Fibroblast of skin of right quadriceps (primary cell): ENCODE results near the gene FBL.
"Not testable (repeated sequence)": the region's sequence is repeated elsewhere in the genome, so short reads cannot be mapped to it uniquely, and the experiment has no call there.

ENCODE experiments used
- DNase-seq: peaks from one replicate; pipeline ENCODE4 v3.0.0-alpha.2; 2013

Gene FBL

DNA sequence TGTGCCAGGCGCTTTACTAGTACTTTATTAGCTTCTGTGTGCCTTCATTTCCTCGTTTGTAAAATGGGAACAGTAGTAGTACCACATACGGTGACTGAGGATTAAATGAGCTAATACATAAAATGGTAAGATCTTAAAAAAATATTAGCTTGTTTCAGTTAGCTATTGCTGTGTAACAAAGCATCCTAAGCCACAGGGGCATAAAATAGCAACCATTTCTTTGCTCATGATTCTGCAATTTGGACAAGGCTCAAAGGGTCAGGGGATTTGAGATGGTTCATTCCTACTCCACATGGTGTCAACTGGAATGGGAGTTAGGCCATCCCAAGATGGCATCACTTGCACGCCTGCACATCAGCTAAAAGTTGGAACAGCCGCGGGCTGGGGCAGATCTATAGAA lies 25.5 kb downstream of the FBL start:
- no peak for DNase-seq

DNA sequence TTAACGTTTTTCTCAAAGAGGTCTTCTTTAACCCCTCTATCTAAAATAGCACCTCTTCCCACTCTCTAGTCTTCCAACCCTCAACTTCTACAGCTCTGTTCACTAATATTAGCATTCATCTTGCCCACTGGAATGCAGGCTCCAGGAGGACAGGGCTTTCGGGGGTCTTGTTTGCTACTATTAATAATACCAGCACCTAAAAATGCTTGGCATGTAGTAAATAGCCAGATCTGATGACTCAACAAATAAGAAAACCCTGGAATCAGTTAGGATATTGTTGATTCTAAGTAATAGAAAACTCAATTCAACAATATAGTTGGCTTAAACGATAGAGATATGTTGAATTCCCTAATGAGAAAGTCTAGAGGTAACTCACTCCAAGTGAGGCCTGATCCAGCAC lies 26.4 kb downstream of the FBL start:
- no peak for DNase-seq

DNA sequence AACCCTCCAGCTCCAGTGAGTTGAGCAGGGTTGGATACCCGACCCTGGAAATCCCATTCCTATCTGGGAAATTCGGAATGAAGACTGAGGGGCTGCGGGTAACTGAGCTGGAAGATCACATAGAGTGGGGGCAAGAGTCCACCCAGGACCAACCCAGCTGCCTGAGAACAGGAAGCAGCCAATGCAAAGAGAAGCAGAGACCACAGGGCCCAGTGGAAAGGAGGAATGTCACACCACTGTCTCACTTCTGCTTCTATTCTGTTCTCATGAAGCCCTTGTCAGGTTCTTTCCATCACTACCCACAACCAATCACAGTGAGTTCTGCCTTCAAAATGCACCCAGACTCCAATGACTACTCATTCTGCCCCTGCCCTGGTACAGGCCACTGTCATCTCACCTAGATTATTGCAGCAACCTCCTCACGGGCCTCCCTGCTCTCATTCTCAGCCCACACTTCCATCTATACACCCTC lies 27.5 kb downstream of the FBL start:
- no peak for DNase-seq

DNA sequence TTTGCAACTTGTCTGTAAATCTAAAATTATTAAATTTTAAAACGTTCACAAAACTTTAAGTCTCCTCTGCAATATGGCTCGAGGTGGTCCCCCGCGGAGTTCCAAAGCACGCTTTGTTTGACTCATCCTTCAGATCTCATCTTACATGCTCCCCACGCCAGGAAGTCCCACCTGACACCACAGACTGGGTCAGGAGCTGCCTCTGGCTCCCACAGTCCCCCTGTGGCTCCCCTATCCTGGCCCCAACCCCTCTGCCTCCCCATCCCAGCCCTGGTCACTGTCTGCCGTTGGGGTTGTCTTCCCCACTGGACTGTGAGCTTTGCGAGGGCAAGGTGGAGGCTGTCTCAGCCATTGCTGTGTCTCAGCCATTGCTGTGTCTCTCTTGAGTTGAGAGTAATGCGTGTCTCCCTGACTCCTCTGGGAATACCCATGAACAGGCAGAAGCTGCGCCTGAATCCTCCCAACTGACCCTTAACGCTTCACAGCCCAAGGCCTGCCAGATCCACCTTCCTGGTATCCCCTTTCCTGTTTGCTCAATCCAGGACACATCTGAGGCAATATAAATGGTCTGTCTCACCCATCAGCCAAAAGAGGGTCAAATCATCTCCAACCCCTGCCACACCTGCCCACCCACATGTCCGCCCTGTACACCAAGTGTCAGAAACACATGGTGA lies 28.2 kb downstream of the FBL start:
- DNase-seq = no peak

DNA sequence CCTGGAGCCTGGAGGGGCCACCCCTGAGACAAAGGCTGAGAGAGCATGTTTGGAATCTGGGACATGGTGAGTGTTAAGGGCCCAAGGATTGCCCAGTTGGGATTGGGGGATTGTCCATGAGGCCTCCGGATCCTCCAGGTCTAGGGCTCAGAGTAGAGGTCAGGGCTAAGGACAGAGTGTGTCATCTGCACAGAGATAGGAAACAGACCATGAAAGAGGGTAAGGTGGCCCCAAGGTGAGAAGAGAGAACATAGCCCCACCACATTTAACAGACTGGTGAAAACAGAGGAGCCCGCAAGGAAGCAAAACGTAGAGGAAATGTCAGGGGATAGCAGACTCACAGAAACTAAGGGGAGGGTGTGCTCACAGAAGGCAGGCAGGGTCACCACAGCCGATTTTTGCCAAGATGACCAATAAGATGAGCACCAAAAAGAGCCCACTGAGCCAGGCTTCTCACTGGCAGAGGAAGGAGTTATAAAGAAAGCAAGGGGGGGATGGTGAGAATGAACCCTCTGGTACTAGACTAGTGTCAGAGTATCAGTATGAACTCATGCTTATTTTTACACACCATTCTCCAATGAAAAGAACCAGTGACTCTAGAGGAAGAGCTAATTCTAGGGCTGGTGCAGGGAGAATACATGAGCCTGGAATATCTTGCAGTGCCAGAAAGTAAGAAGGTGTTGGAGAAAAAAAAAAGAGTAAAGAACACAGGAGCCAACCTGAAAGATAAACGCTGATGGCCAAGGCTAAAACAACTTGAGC lies 29.7 kb downstream of the FBL start:
- no peak for DNase-seq

DNA sequence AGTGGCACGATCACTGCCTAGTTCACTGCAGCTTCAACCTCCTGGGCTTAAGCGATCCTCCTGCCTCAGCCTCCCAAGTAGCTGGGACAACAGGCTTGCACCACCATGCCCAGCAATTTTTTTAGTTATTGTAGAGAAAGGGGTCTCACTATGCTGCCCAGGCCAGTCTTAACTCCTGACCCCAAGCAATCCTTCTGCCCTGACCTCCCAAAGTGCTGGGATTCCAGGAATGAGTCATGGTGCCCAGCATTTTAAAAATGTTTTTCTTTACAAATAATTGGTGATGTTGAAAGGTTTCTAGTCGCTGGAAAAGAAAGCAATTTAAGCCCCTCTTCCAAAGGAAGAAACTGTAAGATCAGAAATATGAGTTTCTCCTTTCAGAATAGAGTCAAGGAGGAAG lies 31.6 kb downstream of the FBL start:
- DNase-seq = no peak

DNA sequence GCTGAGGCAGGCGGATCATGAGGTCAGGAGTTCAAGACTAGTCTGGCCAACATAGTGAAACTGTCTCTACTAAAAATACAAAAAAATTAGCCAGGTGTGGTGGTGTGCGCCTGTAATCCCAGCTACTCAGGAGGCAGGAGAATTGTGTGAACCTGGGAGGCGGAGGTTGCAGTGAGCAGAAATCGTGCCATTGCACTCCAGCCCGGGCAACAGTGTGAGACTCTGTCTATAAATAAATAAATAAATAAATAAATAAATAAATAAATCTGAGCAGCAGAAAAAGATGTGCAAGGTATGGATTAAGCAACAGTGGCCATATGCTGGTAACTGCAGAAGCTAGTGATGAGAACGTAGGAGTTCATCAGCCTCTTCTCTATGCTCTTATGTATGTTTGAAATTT lies 32.1 kb downstream of the FBL start:
- not testable (repeated sequence) for DNase-seq

DNA sequence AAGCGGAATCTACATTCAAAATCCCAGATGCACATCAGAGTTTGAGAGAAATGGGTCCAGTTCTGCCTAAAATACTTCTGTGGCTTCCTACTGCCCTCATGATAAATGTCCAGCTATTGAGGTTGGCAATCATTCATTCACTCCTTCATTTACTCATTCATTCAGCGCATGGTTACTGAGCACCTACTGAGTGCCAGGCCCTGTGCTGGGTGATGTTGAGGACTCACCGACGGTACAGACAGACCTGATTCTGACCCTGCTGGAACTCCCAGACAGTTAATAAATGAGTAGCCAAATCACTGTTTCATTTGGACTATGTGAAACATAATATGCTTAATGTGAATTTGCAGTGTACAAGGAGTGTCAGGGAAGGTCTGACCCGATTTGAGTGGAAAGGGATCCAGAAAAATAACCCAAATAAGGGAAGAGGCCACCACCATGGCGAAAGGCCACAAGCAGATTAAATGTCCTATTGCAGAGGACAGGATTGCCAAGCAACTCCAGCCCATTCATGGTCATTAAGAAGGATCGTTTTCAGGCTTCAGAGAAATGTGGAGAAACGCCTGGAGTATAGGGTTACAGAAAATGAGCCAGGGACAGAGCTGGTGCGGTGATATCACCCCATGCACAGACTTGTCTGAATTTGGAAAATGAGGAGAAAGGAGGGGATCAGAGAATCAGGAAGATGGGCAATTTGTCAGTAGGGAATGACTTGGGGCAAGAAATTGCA lies 32.8 kb downstream of the FBL start:
- no peak for DNase-seq

DNA sequence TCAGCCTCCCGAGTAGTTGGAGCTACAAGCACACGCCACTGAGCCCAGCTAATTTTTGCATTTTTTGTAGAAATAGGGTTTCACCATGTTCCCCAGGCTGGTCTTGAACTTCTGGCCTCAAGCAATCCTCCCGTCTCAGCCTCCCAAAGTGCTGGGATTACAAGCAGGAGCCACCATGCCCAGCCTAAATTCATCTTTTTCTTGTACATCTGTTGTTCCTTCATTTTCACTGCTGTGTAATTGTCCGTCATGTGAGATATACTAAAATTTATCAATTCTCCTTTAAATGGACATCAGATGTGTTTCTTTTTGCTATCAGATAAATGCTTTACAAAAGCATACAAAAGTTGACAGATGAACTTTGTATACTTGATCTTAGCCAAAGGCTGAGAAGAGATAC lies 35.1 kb downstream of the FBL start:
- no peak for DNase-seq

DNA sequence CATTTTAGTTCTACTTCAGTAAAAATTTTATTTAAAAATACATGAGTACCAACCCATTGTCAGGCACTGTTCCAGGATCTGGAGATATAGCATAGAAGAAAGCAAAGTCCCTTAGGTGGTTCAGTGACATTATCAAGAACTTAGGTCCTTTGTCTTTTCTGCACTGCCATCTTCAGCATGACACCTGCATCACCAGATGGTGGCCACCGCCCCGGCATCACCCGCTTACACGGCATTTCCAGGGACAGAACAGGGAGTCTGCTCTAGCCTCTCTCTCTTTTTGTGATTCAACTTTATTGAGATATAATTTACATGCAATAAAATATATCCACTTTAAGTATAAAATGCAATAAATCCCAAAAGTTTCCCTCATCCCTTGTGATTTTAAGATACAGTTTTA lies 35.8 kb downstream of the FBL start:
- no peak for DNase-seq

DNA sequence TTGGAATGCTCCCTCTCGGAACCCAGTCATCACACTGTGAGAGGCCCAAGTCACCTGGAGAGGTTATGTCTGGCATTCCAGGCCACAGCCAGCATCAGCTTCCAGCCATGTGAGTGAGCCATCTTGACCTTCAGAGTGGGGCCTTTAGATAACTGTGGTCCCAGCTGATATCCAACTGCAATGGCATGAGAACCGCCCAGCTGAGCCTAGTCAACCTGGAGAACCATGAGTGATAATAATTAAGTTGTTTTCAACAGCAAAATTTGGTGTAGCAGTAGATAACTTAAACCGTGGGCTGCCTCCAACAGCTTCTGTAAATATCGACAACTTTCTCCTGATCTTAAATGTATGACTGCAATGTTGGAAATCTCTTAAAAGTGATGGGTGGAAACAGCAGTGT lies 36.8 kb downstream of the FBL start:
- no peak for DNase-seq

DNA sequence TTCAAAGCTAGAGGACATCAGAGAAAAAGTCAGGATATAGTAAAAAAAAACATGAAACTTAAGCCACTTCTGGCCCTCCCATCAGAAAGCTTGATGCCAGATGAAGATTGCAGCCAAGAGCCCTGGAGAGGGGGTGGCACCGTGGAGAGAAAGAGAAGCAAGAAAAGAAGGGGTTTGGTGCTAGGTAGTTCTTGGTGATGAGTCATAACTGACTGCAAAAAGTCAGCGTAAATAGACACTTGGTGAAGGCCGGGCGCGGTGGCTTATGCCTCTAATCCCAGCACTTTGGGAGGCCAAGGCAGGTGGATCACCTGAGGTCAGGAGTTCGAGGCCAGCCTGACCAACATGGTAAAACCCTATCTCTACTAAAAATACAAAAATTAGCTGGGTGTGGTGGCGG lies 37.5 kb downstream of the FBL start:
- DNase-seq = not testable (repeated sequence)

DNA sequence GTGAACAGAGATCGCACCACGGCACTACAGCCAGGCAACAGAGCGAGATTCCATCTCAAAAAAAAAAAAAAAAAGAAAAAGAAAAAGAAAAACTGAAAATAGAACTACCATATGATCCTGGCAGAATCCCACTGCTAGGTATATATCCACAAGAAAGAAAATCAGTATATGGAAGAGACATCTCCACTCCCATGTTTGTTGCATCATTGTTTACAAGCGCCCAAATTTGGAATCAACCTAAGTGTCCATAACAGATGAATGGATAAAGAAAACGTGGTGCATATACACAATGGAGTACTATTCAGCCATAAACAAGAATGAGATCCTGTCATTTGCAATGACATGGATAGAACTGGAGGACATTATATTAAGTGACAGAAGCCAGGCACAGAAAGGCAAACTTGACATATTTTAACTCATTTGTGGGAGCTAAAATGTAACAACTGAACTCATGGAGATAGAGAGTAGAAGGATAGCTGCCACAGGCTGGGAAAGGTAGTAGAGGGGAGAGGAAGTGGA lies 38.3 kb downstream of the FBL start:
- no peak for DNase-seq

DNA sequence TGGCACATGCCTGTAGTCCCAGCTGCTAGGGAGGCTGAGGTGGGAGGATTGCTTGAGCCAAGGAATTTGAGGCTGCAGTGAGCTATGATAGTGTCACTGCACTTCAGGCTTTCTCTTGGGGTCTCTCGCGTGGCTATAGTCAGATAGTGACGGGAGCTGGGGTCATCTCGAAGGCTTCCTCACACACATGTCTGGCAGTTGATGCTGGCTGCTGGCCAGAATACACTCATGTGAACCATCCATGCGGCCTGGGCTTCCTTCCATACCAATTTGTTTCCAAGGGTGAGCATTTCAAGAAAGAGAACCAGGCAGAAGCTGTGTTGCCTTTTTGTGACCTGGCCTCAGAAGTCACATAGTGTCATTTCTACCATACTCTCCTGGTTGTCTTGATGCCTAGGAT lies 41.1 kb downstream of the FBL start:
- DNase-seq = no peak

DNA sequence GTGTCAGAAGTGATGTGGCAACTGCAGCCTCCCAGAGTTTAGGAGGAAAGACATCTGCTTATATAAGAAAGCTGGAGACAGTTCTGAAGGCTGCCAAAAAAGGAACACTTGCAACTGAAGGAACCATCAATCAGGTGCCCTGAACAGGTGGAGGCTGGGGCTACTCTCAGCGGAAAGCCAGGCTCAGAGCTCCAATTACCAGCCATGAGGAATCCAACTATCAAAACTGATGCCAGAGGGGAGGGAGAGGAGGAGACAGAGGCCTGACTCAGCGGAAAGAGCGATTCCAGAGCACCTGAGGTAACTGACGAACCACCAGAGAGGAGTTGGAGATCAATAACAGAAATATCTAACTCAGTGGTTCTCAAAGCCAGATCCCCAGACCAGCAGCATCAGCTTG lies 43.2 kb downstream of the FBL start:
- DNase-seq = no peak

DNA sequence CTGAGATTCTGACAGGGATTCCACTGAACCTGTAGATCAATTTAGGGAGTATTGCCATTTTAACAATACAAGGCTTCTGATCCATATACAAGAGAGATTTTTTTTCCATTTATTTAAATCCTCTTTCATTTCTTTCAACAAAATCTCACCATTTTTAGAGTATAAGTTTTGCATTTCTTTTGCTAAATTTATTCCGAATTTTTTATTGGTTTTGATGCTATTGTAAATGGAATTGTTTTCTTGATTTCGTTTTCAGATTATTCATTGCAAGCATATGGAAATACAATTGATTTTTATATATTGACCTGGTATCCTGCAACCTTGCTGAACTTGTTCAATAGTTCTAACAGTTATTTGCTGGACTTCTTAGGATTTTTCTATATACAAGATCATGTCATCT lies 49.1 kb downstream of the FBL start:
- no peak for DNase-seq

DNA sequence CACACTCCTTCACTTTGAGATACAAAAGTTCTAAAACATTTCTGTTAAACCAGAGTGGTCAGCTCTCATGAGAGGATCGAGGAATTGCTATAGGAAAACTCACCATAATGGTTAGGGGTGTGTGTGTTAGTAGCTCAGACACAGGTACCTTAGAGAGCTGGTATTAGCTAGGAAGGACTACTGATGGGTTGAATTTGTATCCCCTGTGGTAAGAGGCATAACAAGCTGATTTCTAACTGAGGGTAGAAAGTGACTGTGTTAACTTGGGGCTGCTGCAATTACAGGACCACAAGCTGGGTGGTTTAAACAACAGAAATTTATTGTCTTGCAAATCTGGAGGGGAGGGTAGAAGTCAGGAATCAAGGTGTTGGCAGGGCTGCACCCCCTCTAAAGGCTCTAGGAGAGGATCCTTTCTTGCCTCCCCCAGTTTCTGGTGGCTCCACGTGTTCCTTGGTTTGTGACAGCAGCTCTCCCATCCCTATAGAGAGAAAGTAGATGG lies 50.1 kb downstream of the FBL start:
- no peak for DNase-seq

DNA sequence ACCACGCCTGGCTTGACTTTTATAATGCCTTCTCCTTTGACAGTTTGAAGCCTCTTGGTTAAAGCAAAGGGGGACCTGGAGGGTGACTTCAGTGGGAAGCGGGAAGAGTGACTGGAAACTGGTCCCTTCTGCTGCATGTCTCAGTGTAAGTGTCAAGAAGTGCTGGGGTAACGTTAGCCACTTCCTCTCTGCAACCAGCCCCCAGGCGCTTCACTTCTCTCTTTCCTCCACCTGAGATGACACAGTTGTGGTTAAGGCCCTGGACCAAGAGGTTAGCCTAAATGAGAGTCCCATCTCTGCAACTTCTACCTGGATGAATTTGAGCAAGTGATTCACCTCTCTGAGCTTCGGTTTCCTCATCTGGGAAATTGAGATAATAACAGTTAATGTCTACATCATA lies 51.2 kb downstream of the FBL start:
- no peak for DNase-seq

DNA sequence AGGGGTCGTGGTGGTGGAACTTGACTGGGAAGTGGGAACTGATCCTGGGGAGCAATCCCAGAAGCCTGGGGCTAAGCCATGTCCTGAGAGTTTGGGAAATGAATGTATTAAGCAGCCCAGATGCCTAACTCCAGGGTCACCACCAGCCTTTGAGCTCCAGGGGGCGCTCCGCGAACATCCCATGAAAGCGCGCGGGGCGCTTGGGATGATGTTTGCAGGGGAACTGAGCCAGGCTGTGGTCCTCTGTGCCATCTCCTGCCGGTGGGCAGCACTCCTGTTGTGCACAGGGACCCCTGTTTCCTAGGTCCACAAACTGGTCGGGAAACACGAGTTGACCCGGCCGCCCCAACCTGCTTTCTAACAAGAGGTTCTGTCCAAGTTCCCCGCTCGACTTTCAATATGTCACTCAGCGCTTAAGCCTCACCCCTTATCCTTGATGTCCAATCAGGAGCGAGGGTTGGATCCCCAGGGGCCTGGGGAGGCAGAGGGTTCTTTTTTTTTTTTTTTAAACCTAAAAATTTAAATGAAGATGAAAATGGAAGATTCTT lies 53.1 kb downstream of the FBL start:
- DNase-seq = peak; percentile 73

DNA sequence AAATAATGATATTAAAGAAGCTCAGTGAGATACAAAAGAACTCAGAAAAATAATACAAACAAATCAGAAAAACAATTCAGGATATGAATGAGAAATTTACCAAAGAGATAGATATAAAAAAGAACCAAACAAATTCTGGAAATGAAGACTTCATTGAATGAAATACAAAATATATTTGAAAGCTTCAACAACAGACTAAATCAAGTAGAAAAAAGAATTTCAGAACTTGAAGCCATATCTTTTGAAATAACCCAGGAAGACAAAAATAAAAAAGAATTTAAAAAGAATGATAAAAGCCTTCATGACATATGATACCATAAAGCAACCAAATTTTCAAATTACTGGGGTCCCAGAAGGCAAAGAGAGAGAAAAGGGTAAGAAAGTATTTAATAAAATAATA lies 57.9 kb downstream of the FBL start:
- no peak for DNase-seq
